Measurements from ENCODE around the gene ZKSCAN3. TPM values are rescaled to one million over a fixed set of nuclear protein-coding genes. Genes with fewer than 3 reads are reported as not detected.

The ZKSCAN3 gene
- total RNA-seq, 1 donor from 2014 or later, result 6.3 TPM

- no peak overlapping the region for H3K27ac ChIP-seq (ENCODE audit: low read depth, low read length)
- H3K9ac ChIP-seq (ENCODE audit: low read depth in 1 of 3, low read length in 3 of 3), result no peak overlapping the region
- H3K4me1 ChIP-seq (ENCODE audit: control insufficient read depth in 3 of 3, insufficient read depth in 3 of 3, low read length in 3 of 3), result no peaks in the 10 kb centered on the region
- peaks cover 37 to 49% (median 48%) of the 10 kb centered on the region in 3 donors for H3K36me3 ChIP-seq (ENCODE audit: control insufficient read depth in 3 of 3, insufficient read depth in 3 of 3, low read length in 3 of 3)
- H3K9me3 ChIP-seq (ENCODE audit: control insufficient read depth in 3 of 3, low read length in 3 of 3), result peaks cover 15 to 39% (median 21%) of the 10 kb centered on the region in 3 donors
- no peaks in the 10 kb centered on the region for H3K27me3 ChIP-seq (ENCODE audit: control insufficient read depth in 3 of 3, insufficient read depth in 3 of 3, low read length in 3 of 3)
- peak overlapping the region in 2 of 3 donors; percentile 15 to 54 for H3K4me3 ChIP-seq (ENCODE audit: low read length in 3 of 3)
These were observed 23.3 kb upstream of the ZKSCAN3 start for GRCh38 chr6:28326371-28326948.

GRCh38 chr6:28330041-28330440, 19.7 kb upstream of the ZKSCAN3 start:
- Histone ChIP-seq H3K4me3 (ENCODE audit: low read length in 3 of 3) (no peak overlapping the region), H3K4me1 (ENCODE audit: control insufficient read depth in 3 of 3, insufficient read depth in 3 of 3, low read length in 3 of 3) (peaks cover 0 to 6% (median 2%) of the 10 kb centered on the region in 3 donors), H3K27me3 (ENCODE audit: control insufficient read depth in 3 of 3, insufficient read depth in 3 of 3, low read length in 3 of 3) (no peaks in the 10 kb centered on the region), H3K9ac (ENCODE audit: low read depth in 1 of 3, low read length in 3 of 3) (no peak overlapping the region), H3K36me3 (ENCODE audit: control insufficient read depth in 3 of 3, insufficient read depth in 3 of 3, low read length in 3 of 3) (peaks cover 26 to 46% (median 35%) of the 10 kb centered on the region in 3 donors), H3K9me3 (ENCODE audit: control insufficient read depth in 3 of 3, low read length in 3 of 3) (peaks cover 12 to 29% (median 19%) of the 10 kb centered on the region in 3 donors), H3K27ac (ENCODE audit: low read depth, low read length) (no peak overlapping the region)

- H3K36me3 ChIP-seq (ENCODE audit: control insufficient read depth in 3 of 3, insufficient read depth in 3 of 3, low read length in 3 of 3), result peaks cover 5 to 20% (median 9%) of the 10 kb centered on the region in 3 donors
- no peak overlapping the region for H3K9ac ChIP-seq (ENCODE audit: low read depth in 1 of 3, low read length in 3 of 3)
- no peaks in the 10 kb centered on the region for H3K27me3 ChIP-seq (ENCODE audit: control insufficient read depth in 3 of 3, insufficient read depth in 3 of 3, low read length in 3 of 3)
- no peak overlapping the region for H3K27ac ChIP-seq (ENCODE audit: low read depth, low read length)
- no peak overlapping the region for H3K4me3 ChIP-seq (ENCODE audit: low read length in 3 of 3)
- H3K4me1 ChIP-seq (ENCODE audit: control insufficient read depth in 3 of 3, insufficient read depth in 3 of 3, low read length in 3 of 3), result peaks cover 4 to 11% (median 8%) of the 10 kb centered on the region in 3 donors
- peaks cover 0 to 4% (median 0%) of the 10 kb centered on the region in 3 donors for H3K9me3 ChIP-seq (ENCODE audit: control insufficient read depth in 3 of 3, low read length in 3 of 3)
These were observed 16.7 kb upstream of the ZKSCAN3 start for GRCh38 chr6:28333047-28333446.

- Histone ChIP-seq H3K27me3 (ENCODE audit: control insufficient read depth in 3 of 3, insufficient read depth in 3 of 3, low read length in 3 of 3) (no peaks in the 10 kb centered on the region), H3K36me3 (ENCODE audit: control insufficient read depth in 3 of 3, insufficient read depth in 3 of 3, low read length in 3 of 3) (peaks cover 5 to 20% (median 9%) of the 10 kb centered on the region in 3 donors), H3K4me3 (ENCODE audit: low read length in 3 of 3) (no peak overlapping the region), H3K4me1 (ENCODE audit: control insufficient read depth in 3 of 3, insufficient read depth in 3 of 3, low read length in 3 of 3) (peaks cover 4 to 11% (median 8%) of the 10 kb centered on the region in 3 donors), H3K27ac (ENCODE audit: low read depth, low read length) (no peak overlapping the region), H3K9ac (ENCODE audit: low read depth in 1 of 3, low read length in 3 of 3) (no peak overlapping the region), H3K9me3 (ENCODE audit: control insufficient read depth in 3 of 3, low read length in 3 of 3) (peaks cover 0 to 4% (median 0%) of the 10 kb centered on the region in 3 donors)
These were observed 16.1 kb upstream of the ZKSCAN3 start for GRCh38 chr6:28333599-28334018.

- Histone ChIP-seq H3K9me3 (ENCODE audit: control insufficient read depth in 3 of 3, low read length in 3 of 3) (no peaks in the 10 kb centered on the region), H3K9ac (ENCODE audit: low read depth in 1 of 3, low read length in 3 of 3) (peak overlapping the region in 2 of 3 donors; percentile 92 to 96), H3K4me3 (ENCODE audit: low read length in 3 of 3) (peak overlapping the region in 1 of 3 donors; percentile 90), H3K27me3 (ENCODE audit: control insufficient read depth in 3 of 3, insufficient read depth in 3 of 3, low read length in 3 of 3) (no peaks in the 10 kb centered on the region), H3K27ac (ENCODE audit: low read depth, low read length) (peak overlapping the region; percentile 98), H3K4me1 (ENCODE audit: control insufficient read depth in 3 of 3, insufficient read depth in 3 of 3, low read length in 3 of 3) (peaks cover 4 to 11% (median 8%) of the 10 kb centered on the region in 3 donors), H3K36me3 (ENCODE audit: control insufficient read depth in 3 of 3, insufficient read depth in 3 of 3, low read length in 3 of 3) (peaks cover 0 to 13% (median 1%) of the 10 kb centered on the region in 3 donors)
These were observed 15.3 kb upstream of the ZKSCAN3 start for GRCh38 chr6:28334286-28335039.

GRCh38 chr6:28335040-28335563, 14.6 kb upstream of the ZKSCAN3 start:
- H3K36me3 ChIP-seq (ENCODE audit: control insufficient read depth in 3 of 3, insufficient read depth in 3 of 3, low read length in 3 of 3), result peaks cover 0 to 9% (median 0%) of the 10 kb centered on the region in 3 donors
- H3K9ac ChIP-seq (ENCODE audit: low read depth in 1 of 3, low read length in 3 of 3), result peak overlapping the region; percentile 92 to 96 (median 96)
- H3K4me1 ChIP-seq (ENCODE audit: control insufficient read depth in 3 of 3, insufficient read depth in 3 of 3, low read length in 3 of 3), result peaks cover 4 to 11% (median 8%) of the 10 kb centered on the region in 3 donors
- no peaks in the 10 kb centered on the region for H3K9me3 ChIP-seq (ENCODE audit: control insufficient read depth in 3 of 3, low read length in 3 of 3)
- peak overlapping the region; percentile 90 to 94 (median 93) for H3K4me3 ChIP-seq (ENCODE audit: low read length in 3 of 3)
- H3K27me3 ChIP-seq (ENCODE audit: control insufficient read depth in 3 of 3, insufficient read depth in 3 of 3, low read length in 3 of 3), result no peaks in the 10 kb centered on the region
- peak overlapping the region; percentile 98 for H3K27ac ChIP-seq (ENCODE audit: low read depth, low read length)

- Histone ChIP-seq H3K4me1 (ENCODE audit: control insufficient read depth in 3 of 3, insufficient read depth in 3 of 3, low read length in 3 of 3) (peaks cover 4 to 11% (median 8%) of the 10 kb centered on the region in 3 donors), H3K4me3 (ENCODE audit: low read length in 3 of 3) (peak within 1 kb of the TSS; percentile 90 to 94 (median 93)), H3K9me3 (ENCODE audit: control insufficient read depth in 3 of 3, low read length in 3 of 3) (no peaks in the 10 kb centered on the region), H3K27me3 (ENCODE audit: control insufficient read depth in 3 of 3, insufficient read depth in 3 of 3, low read length in 3 of 3) (no peaks in the 10 kb centered on the region), H3K9ac (ENCODE audit: low read depth in 1 of 3, low read length in 3 of 3) (peak within 1 kb of the TSS; percentile 92 to 96 (median 96)), H3K36me3 (ENCODE audit: control insufficient read depth in 3 of 3, insufficient read depth in 3 of 3, low read length in 3 of 3) (peaks cover 0 to 9% (median 0%) of the 10 kb centered on the region in 3 donors), H3K27ac (ENCODE audit: low read depth, low read length) (peak within 1 kb of the TSS; percentile 98)
These were observed 14.0 kb upstream of the ZKSCAN3 start, which contains the start of gene ZSCAN31 for GRCh38 chr6:28335564-28336283. Gene ZSCAN31, minus strand, starts transcription at chr6:28336148. Its CDS starts 6,465 bp downstream, at chr6:28329683.

- peak overlapping the region; percentile 98 for H3K27ac ChIP-seq (ENCODE audit: low read depth, low read length)
- peak overlapping the region; percentile 90 to 94 (median 93) for H3K4me3 ChIP-seq (ENCODE audit: low read length in 3 of 3)
These were observed 13.2 kb upstream of the ZKSCAN3 start for GRCh38 chr6:28336284-28337120.

GRCh38 chr6:28337121-28337520, 12.6 kb upstream of the ZKSCAN3 start:
- Histone ChIP-seq H3K27me3 (ENCODE audit: control insufficient read depth in 3 of 3, insufficient read depth in 3 of 3, low read length in 3 of 3) (no peaks in the 10 kb centered on the region), H3K27ac (ENCODE audit: low read depth, low read length) (no peak overlapping the region), H3K4me3 (ENCODE audit: low read length in 3 of 3) (no peak overlapping the region), H3K4me1 (ENCODE audit: control insufficient read depth in 3 of 3, insufficient read depth in 3 of 3, low read length in 3 of 3) (peaks cover 4 to 11% (median 8%) of the 10 kb centered on the region in 3 donors), H3K9ac (ENCODE audit: low read depth in 1 of 3, low read length in 3 of 3) (no peak overlapping the region), H3K9me3 (ENCODE audit: control insufficient read depth in 3 of 3, low read length in 3 of 3) (no peaks in the 10 kb centered on the region), H3K36me3 (ENCODE audit: control insufficient read depth in 3 of 3, insufficient read depth in 3 of 3, low read length in 3 of 3) (peaks cover 0 to 3% (median 0%) of the 10 kb centered on the region in 3 donors)

More at GRCh38 chr6:28336284-28337120, 13.2 kb upstream of the ZKSCAN3 start:
- peaks cover 4 to 11% (median 8%) of the 10 kb centered on the region in 3 donors for H3K4me1 ChIP-seq (ENCODE audit: control insufficient read depth in 3 of 3, insufficient read depth in 3 of 3, low read length in 3 of 3)
- peaks cover 0 to 9% (median 0%) of the 10 kb centered on the region in 3 donors for H3K36me3 ChIP-seq (ENCODE audit: control insufficient read depth in 3 of 3, insufficient read depth in 3 of 3, low read length in 3 of 3)
- no peaks in the 10 kb centered on the region for H3K27me3 ChIP-seq (ENCODE audit: control insufficient read depth in 3 of 3, insufficient read depth in 3 of 3, low read length in 3 of 3)
- peak overlapping the region; percentile 92 to 96 (median 96) for H3K9ac ChIP-seq (ENCODE audit: low read depth in 1 of 3, low read length in 3 of 3)
- H3K9me3 ChIP-seq (ENCODE audit: control insufficient read depth in 3 of 3, low read length in 3 of 3), result no peaks in the 10 kb centered on the region
